GM12873 (cell line): ENCODE measurements around the gene STARD3NL.

Experiments
- TF ChIP-seq, protein P1 (sequence below): IDR thresholded peaks from 2 replicates; pipeline ENCODE4 v1.5.1; 2012; ENCODE audit warnings: low read depth, mild to moderate bottlenecking, moderate library complexity, low read length, control low read depth; ENCODE audit not compliant: insufficient read depth; ENCODE audit errors: missing control alignments

Gene STARD3NL

DNA sequence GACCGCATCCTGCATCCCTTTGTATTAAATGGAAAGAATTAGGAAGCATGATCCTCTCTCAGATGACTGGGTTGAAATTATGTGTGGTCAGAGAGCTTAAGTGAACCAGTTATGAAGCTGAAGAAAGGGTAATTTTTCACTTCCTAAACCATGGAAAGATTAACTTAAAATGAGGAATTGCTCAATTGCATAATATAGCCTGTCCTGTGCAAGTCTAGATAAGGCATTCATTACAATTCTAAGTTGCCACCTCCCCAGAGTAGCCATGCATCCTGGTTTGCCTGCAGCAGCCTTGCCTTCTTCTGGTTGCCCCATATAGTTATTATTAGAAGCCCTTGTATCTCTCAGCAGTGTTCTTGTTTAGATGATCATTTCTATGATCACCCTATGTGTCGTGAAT is 45.3 kb downstream of the STARD3NL start:
- TF ChIP-seq, protein P1, sequence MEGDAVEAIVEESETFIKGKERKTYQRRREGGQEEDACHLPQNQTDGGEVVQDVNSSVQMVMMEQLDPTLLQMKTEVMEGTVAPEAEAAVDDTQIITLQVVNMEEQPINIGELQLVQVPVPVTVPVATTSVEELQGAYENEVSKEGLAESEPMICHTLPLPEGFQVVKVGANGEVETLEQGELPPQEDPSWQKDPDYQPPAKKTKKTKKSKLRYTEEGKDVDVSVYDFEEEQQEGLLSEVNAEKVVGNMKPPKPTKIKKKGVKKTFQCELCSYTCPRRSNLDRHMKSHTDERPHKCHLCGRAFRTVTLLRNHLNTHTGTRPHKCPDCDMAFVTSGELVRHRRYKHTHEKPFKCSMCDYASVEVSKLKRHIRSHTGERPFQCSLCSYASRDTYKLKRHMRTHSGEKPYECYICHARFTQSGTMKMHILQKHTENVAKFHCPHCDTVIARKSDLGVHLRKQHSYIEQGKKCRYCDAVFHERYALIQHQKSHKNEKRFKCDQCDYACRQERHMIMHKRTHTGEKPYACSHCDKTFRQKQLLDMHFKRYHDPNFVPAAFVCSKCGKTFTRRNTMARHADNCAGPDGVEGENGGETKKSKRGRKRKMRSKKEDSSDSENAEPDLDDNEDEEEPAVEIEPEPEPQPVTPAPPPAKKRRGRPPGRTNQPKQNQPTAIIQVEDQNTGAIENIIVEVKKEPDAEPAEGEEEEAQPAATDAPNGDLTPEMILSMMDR, result no peak

DNA sequence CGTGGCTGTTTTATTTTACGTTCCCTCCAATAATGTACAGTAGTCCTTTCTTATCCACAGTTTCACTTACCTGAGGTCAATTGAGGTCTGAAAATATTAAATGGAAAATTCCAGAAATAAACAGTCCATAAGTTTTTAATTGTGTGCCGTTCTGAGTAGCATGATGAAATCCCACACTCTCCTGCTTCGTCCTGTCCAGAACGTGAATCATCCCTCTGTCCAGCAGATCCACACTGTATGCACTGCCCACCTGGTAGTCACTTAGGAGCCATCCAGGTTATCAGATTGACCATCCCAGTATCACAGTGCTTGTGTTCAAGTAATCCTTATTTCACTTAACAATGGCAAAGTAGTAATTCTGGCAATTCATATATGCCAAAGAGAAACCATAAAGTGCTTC is 46.3 kb downstream of the STARD3NL start:
- TF ChIP-seq, protein P1, result no peak

DNA sequence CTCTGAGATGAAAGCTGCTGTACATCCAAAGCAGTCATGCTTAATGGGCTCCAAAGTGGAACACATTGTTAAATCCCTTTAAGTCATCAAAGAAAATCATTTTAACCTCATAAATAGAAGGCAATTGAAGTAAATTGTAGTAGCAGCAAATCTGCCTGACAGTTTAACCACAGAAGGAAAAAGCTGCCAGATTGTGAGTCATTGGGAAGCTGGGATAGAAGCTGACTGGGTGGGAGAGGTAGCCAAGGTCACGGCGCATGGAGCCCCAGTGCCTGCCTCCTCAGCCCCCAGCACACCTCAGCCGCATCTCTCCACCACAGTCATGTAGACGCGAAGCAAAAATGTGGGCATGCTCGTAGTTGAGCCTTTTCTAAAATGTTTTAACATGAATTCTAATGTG is 51.3 kb downstream of the STARD3NL start:
- TF ChIP-seq, protein P1, result no peak

DNA sequence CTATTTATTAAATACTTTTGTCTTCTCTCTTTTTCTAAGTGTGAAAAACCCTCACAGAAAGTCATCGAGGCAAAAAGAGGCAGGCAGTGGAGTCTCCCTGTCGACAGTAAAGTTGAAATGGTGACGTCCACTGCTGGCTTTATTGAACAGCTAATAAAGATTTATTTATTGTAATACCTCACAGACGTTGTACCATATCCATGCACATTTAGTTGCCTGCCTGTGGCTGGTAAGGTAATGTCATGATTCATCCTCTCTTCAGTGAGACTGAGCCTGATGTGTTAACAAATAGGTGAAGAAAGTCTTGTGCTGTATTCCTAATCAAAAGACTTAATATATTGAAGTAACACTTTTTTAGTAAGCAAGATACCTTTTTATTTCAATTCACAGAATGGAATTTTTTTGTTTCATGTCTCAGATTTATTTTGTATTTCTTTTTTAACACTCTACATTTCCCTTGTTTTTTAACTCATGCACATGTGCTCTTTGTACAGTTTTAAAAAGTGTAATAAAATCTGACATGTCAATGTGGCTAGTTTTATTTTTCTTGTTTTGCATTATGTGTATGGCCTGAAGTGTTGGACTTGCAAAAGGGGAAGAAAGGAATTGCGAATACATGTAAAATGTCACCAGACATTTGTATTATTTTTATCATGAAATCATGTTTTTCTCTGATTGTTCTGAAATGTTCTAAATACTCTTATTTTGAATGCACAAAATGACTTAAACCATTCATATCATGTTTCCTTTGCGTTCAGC is 52.0 kb downstream of the STARD3NL start:
- TF ChIP-seq, protein P1, result no peak

DNA sequence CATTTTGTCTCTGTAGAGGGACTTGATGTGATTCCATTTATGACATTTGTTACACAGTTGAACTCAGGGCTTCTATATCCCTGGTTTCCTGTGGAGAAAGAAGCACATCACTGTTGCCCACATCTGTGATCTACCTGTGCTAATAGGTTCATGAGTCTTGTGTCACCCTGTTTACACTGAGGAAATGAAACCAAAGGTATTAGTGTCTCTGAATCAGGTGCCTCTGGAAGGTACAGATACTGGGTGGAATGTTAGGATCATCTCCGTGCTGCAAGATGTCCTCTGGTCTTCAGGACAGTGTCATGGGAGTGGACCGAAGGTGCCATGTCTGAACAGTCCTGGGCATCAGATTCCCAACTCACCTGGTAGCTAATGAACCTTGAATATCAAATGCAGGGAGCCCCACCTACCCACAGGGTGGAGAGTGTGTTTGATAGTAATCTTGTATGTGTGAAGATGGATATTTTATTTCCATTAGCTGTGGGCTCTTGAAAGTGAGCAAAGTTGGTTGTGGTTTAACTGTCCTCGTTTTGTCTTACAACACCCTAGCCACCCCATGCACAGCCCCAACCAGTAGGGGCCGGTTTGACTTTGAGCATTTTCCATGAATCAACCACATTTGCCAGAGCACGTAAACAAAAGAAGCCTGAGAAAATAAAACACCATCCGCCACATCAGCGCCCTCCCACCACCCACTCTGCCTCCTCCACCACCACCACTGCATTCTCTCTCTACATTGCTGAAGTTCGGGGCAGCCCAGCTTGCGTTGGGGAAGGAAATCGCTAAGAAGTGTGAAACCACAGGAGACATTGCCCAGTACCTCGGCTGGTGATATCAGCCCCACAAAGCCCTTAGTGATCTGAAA is 54.7 kb downstream of the STARD3NL start:
- TF ChIP-seq, protein P1, result no peak

DNA sequence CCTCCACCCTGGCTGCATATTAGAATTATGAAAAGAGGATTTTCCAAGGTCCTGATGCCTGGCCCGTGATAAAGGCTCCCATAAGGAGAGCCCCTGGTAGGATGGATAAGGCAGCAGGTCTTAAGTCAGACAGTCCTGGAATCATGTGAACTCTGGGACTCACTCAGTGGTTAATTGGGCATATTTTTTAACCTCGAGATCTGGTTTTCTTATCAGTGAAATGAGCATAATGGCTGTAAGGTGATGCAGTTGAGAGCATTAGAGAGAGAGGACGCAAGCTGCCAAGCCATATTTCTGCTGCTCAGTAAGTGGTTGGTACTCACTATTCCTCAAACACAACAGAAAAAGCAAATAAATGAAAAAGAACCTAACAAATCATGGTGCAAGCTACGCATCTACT is 57.6 kb downstream of the STARD3NL start:
- TF ChIP-seq, protein P1, result no peak

DNA sequence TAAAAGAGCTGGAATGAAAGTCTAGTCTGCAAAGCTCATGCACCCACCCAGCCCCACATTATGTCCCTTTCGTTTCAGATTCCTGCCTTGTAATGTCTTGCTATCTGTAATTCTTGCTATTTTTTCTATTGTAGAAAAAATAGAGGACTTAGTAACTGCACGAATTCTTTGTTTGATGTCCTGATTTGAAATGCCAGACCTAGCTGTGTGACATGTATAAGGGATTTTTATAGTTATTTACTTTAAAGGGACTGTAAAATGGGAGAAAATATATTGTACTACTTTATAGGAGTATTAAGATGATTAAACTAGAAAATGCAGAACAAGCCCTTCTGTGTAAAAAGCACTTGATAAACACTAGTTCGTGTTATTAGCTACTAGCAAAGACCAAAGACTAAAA is 63.0 kb downstream of the STARD3NL start:
- TF ChIP-seq, protein P1, result no peak
